Measurements from ENCODE around the gene MVB12B. TPM values are rescaled to one million over a fixed set of nuclear protein-coding genes. Genes with fewer than 3 reads are reported as not detected.
A peak's percentile ranks its signal among the peaks of the same experiment; 100 is the strongest.

Gene MVB12B
- total RNA-seq, 1 experiment from 2014 or later: 5.8 TPM

DNA sequence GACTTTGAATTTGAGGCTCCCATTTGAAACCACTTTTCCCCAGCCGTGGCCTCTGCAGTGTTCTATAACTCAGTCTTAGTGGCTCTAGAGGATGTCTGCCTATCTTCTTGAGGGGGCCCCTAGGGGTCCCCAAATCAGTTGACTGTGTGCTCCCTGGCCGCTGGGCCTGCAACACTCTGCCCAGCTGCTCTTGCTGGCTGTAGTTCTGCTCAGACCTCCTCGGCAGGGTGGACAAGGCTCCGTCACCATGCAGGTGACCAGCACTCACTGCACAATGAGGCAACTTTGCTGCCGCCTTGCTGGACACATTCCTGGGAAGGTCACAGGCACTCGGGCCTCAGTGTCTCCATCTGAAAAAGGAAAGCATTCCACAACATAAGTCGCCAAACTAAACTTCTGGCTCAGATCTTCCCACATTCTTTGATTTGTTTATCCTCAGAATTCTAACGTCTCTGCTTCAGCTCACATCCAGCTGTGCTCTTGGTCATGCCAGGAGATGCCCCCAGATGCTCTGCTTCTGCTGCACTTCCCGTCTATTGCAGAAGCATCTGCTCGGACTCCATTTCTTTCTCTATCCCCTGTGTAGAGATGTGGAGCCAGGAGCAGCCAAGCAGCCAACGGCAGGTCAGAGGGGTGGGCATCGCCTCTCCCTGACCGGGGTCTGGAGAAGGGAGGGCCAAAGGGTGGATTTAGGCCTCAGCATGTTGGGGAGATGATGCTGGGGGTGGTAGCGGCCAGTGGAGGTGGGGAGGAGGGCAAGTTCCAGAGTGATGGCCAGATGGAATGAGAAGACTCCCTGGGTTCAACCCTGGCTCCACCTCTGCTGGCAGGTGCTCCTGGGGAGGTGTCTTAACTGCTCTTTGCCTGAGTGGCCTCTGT, 133.6 kb downstream of the MVB12B start:
- no peak overlapping the region for H4K5ac ChIP-seq (ENCODE audit: insufficient read length, low read depth, low read length)
- Mint-ChIP-seq H3K4me3 (no peak overlapping the region), H3K9me3 (no peaks in the 10 kb centered on the region), H3K36me3 (ENCODE audit: insufficient read depth in 1 of 3, low read depth in 3 of 3) (no peaks in the 10 kb centered on the region), H3K27me3 (ENCODE audit: low read depth) (no peaks in the 10 kb centered on the region), H3K4me1 (peaks cover 5 to 11% of the 10 kb centered on the region in 2 experiments), H3K27ac (0 out of 7 replicates have a peak overlapping the region, but pooled peaks of 1 of the 3 experiments have one; percentile 64)
- H2AFZ ChIP-seq (ENCODE audit: low read length): no peak overlapping the region
- no peak overlapping the region for H3K4ac ChIP-seq (ENCODE audit: low read depth, low read length)
- DNase-seq: peak; percentile 15
- no peak overlapping the region for H2AK5ac ChIP-seq (ENCODE audit: insufficient read length, low read length)
- H3K14ac ChIP-seq (ENCODE audit: insufficient read depth, low read length): no peak overlapping the region
- H2BK5ac ChIP-seq (ENCODE audit: insufficient read length, low read length): no peak overlapping the region
- H3K4me1 ChIP-seq (ENCODE audit: insufficient read depth, low read length): no peaks in the 10 kb centered on the region
- H3K4me2 ChIP-seq (ENCODE audit: insufficient read depth, insufficient read length, low read length): no peak overlapping the region
- H3K27me3 ChIP-seq (ENCODE audit: insufficient read depth, low read length): no peaks in the 10 kb centered on the region
- no peak overlapping the region for H4K8ac ChIP-seq (replicated peaks; ENCODE audit: insufficient read length, low read depth, low read length)
- H2BK15ac ChIP-seq (ENCODE audit: low read depth, low read length): no peak overlapping the region
- H3K79me2 ChIP-seq (ENCODE audit: insufficient read depth, low read length): no peaks in the 10 kb centered on the region
- no peak overlapping the region for H3K18ac ChIP-seq (ENCODE audit: insufficient read length, low read depth, low read length)
- no peak overlapping the region for H4K91ac ChIP-seq (ENCODE audit: insufficient read length, low read depth, low read length)
- no peak overlapping the region for H3K23ac ChIP-seq (ENCODE audit: insufficient read length, low read depth, low read length)
- no peak overlapping the region for H2BK20ac ChIP-seq (ENCODE audit: low read depth, low read length, poor library complexity, severe bottlenecking)
- H3K9me3 ChIP-seq (ENCODE audit: control insufficient read depth, low read depth, low read length): no peaks in the 10 kb centered on the region
- H3K27ac ChIP-seq (ENCODE audit: insufficient read length, low read depth, low read length): no peak overlapping the region
- no peak overlapping the region for H3T11ph ChIP-seq (ENCODE audit: low read length)
- H2BK120ac ChIP-seq (ENCODE audit: low read depth, low read length, poor library complexity, severe bottlenecking): no peak overlapping the region
- no peaks in the 10 kb centered on the region for H3K23me2 ChIP-seq (ENCODE audit: insufficient read length, low read depth, low read length, poor library complexity, severe bottlenecking)
- no peak overlapping the region for H3K9ac ChIP-seq (ENCODE audit: extremely low read depth, insufficient read length, low read length)
- no CpG with 5 or more reads among the region's 14 CpGs for WGBS (ENCODE audit: extremely low coverage, insufficient read length, low lambda C conversion rate)
- no peaks in the 10 kb centered on the region for H4K20me1 ChIP-seq (ENCODE audit: control insufficient read depth, insufficient read depth, insufficient read length)
- H2BK12ac ChIP-seq (ENCODE audit: insufficient read length, low read depth, low read length): no peak overlapping the region
- no peak overlapping the region for H3K56ac ChIP-seq (ENCODE audit: insufficient read length, low read depth, low read length)
- TF ChIP-seq, protein P1, sequence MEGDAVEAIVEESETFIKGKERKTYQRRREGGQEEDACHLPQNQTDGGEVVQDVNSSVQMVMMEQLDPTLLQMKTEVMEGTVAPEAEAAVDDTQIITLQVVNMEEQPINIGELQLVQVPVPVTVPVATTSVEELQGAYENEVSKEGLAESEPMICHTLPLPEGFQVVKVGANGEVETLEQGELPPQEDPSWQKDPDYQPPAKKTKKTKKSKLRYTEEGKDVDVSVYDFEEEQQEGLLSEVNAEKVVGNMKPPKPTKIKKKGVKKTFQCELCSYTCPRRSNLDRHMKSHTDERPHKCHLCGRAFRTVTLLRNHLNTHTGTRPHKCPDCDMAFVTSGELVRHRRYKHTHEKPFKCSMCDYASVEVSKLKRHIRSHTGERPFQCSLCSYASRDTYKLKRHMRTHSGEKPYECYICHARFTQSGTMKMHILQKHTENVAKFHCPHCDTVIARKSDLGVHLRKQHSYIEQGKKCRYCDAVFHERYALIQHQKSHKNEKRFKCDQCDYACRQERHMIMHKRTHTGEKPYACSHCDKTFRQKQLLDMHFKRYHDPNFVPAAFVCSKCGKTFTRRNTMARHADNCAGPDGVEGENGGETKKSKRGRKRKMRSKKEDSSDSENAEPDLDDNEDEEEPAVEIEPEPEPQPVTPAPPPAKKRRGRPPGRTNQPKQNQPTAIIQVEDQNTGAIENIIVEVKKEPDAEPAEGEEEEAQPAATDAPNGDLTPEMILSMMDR (conservative IDR thresholded peaks at IDR 0.05): no peak
- no peaks in the 10 kb centered on the region for H3K79me1 ChIP-seq (ENCODE audit: insufficient read depth, low read depth, low read length, poor library complexity, severe bottlenecking)
